ENCODE measurements around the gene MSL2.
"Not testable (repeated sequence)": the region's sequence is repeated elsewhere in the genome, so short reads cannot be mapped to it uniquely, and the experiment has no call there.

The MSL2 gene

DNA sequence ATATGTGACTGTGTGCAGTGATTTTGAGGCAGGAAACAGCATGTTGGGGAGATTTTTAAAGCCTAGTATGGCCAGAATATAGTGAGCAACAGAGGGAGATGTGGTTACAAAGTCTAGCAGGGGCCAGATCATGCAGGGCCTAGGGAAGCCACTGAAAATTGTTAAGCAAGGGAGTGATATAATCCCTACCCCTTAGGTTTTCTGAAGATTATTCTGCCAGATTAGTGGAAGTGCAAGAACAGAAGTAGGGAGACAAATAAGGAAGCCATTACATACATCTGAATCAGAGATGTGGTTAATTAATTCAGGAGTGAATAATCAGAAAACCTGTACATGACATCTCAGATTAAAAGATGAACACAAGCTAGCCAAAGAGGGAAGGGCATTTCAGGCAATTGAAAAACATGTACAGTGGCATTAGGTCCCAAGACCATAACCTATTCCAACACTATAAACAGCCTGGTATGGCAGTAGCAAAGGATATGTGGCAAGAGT lies 54.8 kb downstream of the MSL2 start:
- no peak for DNase-seq

DNA sequence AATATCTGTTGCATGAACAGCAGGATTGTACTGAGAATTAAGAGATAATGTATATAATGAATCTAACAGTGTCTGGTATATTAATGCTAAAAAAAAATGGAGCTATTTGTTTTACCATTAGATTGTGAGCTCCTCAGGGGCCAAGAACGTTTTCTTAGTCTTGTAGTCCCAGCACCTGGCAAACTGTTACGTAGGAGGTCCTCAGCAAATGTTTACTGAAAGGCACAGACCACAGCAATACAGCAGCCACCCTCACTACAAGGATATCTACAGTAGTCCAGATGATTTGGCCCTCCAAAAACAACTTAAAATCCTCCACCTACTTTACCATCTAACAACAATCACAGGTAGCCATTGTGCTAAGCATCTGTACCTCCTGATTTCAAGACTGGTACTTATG lies 59.7 kb downstream of the MSL2 start:
- DNase-seq = no peak

DNA sequence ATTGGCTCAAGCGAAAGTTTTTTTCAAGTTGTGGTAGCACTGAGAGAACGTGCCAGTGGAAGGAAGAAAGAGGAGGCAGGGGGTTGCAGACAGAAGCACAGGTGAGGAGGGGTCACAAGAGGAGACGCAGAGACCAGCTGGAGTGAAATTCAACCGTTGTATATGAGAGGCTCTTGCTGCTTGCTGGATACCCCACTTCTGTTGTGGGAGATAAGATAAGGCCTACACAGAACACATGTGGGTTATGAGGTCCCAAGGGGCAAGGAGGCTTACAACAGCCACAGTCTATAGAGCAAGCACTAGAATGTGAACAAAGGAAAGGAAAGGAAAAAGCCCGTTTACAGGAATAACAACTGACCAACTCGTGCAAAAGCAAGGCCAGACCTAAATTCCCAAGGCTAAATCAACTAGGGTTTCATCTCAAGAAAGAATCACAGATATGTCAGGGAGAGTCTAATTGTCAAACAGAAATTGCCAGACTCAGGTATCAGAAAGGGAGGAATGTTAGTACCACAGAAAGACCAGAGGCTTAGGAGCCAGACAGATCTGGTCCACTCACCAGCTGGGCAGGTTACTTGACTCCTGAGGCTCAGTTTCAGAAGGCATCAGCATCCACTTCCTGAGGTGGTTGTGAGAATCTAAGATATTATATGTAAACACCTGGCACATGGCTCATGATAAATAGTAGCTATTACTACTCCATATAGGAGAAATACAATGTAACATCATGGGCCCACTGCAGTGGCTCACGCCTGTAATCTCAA lies 60.9 kb downstream of the MSL2 start:
- DNase-seq = no peak

DNA sequence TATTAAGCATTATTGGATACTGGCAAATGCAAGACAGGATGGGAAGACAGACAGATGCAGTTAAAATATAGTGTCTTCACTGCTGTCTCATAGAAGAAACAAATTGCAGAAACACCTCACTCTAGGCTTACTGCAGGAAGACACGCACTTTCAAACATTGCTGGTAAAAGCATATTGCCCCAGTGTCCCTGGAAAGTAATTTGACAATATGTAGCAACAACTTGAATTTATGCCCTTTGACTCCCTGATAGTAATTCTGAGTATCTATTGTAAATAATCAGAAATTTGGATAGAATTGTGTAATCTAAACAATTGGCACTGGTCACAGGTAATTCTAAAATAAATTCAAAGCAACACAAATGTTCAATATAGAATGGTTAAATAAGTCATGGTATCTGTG lies 62.0 kb downstream of the MSL2 start:
- no peak for DNase-seq

DNA sequence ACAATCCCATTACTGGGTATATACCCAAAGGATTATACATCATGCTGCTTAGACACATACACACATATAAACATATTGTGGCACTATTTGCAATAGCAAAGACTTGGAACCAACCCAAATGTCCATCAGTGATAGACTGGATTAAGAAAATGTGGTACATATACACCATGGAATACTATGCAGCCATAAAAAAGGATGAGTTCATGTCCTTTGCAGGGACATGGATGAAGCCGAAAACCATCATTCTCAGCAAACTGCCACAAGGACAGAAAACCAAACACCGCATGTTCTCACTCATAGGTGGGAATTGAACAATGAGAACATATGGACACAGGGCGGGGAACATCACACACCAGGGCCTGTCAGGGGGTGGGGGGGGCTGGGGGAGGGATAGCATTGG lies 64.5 kb downstream of the MSL2 start:
- not testable (repeated sequence) for DNase-seq

DNA sequence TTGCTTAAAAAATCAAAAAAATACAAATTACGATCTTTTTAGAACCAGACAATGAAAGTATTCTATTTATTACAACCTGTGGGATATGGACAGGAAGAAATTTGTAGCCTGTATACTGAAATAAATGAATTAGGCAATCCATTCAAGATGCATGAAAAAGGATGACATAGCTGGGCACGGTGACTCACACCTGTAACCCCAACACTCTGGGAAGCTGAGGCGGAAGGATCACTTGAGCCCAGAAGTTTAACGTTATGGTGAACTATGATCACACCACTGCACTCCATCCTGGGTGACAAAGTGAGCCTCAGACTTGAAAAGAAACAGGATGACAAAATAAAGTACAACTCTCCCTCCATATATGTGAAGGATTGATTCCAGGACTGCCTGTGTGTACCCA lies 74.1 kb downstream of the MSL2 start:
- DNase-seq = no peak

DNA sequence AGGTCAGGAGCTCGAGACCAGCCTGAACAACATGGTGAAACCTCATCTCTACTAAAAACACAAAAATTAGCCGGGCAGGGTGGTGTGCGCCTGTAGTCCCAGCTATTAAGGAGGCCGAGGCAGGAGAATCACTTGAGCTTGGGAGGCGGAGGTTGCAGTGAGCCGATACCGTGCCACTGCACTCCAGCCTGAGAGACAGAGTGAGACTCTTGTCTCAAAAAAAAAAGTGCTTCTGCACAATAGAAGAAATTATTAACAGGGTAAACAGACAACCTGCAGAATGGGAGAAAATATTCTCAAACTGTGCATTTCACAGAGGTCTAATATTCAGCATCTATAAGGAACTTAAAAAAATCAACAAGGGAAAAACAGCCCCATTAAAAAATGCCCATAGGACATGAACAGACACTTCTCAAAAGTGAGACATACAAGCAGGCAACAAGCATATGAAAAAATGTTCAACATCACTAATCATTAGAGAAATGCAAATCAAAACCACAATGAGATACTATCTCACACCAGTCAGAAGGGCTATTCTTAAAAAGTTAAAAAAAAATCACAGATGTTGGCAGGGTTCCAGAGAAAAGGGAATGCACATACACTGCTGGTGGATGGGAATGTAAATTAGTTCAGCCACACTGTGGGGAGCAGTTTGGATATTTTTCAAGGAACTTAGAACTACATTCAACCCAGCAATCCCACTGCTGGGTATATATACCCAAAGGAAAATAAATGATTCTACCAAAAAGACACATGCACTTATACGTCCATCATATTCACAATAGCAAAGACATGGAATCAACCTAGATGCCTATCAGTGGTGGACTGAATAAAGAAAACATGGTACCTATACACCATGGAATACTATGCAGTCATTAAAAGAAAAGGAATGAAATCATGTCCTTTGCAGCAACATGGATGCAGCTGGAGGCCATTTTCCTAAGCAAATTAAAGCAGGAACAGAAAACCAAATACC lies 75.5 kb downstream of the MSL2 start:
- no peak for DNase-seq

DNA sequence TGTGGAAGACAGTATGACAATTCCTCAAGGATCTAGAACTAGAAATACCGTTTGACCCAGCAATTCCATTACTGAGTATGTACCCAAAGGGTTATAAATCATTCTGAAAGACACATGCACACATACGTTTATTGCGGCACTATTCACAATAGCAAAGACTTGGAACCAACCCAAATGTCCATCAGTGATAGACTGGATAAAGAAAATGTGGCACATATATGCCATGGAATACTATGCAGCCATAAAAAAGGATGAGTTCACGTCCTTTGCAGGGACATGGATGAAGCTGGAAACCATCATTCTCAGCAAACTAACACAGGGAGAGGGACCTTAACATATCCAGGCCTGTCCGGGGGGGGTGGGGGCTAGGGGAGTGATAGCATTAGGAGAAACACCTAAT lies 76.4 kb downstream of the MSL2 start:
- DNase-seq = not testable (repeated sequence)

DNA sequence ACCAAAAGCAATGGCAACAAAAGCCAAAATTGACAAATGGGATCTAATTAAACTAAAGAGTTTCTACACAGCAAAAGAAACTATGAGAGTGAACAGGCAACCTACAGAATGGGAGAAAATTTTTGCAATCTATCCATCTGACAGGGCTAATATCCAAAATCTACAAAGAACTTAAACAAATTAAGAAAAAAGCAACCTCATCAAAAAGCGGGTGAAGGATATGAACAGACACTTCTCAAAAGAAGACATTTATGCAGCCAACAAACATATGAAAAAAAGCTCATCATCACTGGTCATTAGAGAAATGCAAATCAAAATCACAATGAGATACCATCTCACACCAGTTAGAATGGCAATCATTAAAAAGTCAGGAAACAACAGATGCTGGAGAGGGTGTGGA lies 76.8 kb downstream of the MSL2 start:
- not testable (repeated sequence) for DNase-seq

DNA sequence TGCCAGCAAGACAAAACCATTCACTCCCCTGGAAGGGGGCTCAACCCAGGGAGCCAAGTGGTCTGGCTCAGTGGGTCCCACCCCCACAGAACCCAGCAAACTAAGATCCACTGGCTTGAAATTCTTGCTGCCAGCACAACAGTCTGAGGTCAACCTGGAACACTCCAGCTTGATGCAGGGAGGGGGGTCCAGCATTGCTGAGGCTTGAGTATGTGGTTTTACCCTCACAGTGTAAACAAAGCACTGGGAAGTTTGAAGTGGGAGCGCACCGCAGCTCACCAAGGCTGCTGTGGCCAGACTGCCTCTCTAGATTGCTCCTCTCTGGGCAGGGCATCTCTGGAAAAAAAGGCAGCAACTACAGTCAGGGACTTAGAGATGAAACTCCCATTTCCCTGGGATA lies 81.7 kb downstream of the MSL2 start:
- no peak for DNase-seq

DNA sequence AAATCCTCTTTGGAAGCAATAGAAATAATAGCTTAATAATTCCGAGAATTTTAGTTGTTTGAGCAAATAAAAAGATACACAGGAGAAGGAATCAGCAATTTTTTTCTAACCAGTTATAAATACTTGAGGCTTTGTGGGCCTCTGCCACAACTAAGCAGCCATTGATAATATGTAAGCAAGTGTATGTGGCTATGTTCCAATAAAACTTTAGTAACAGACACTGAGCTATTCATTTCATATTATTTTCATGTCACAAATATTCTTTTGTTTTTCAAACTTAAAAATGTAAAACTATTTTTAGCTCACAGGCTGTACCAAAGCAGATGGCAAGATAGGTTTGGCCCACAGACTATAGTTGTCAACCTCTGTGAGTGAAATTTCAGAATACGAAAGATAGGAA lies 85.7 kb downstream of the MSL2 start:
- DNase-seq = no peak

DNA sequence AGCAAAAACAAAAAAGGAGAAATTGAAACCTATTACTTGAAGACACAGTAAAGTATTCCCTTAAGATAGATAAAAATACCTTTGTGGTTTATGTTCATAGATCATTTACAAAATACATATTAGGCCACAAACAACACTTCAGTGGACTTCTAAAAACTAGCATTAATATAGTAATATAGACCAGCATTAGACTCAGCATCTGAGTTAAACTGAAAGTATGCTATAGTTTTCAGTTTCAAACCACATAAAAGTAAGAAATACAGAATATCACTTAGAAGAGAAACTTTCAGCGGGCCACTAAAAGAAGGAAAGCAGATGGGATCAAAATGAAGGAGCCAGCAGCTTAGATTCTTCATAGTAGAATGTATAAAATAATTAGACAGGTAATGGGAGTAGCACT lies 86.6 kb downstream of the MSL2 start:
- DNase-seq = no peak

DNA sequence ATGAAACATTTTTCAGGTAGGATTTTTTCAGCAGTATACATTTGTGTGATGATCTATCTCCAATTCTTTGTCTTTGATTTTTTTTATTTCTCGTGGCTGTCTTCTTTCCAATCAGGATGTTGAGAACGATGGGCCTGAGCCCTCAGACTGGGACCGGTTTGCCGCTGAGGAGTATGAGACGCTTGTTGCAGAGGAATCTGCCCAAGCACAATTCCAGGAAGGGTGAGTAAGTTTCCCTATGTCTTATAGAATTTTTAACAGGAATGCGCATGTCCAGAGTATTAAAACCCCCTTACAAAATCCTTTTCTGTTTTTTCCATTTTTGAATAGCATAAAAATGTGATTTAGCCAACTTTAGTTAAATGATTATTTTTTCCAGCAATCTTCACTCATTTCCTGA lies 90.0 kb downstream of the MSL2 start:
- DNase-seq = no peak

DNA sequence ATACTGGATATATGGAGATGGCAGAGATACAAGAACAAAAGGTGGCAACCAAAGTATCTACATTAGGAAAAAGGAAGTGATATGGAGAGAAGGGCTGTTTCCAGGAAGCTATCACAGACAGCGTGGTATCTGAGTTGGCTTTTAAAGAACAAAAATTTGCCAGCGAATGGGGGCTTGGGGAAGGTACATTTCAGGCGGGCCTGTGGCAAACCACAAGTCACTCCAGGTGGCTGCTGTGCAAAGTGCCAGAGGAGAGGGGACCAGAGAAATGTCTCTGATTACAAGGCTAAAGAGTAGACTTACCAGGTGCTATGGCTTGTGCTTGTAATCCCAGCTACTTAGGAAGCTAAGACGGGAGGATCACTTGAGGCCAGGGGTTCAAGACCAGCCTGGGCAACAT lies 91.1 kb downstream of the MSL2 start:
- DNase-seq = no peak
